ENCODE measurements around the gene SMAD6.

- TF ChIP-seq SP2 (IDR thresholded peaks at IDR 0.05; ENCODE audit: extremely low read depth, low read depth, low read length, poor library complexity, severe bottlenecking), result no peak
- no peak for TF ChIP-seq CCNT2 (IDR thresholded peaks at IDR 0.05; ENCODE audit: borderline replicate concordance, extremely low read depth, insufficient read length, low read depth, low read length)
- TF ChIP-seq FOXA1 (IDR thresholded peaks at IDR 0.05; ENCODE audit: borderline replicate concordance), result no peak
- TF ChIP-seq BACH1 (tag; IDR thresholded peaks at IDR 0.05), result no peak
- TF ChIP-seq ZBTB33 (CRISPR knock-in tag; IDR thresholded peaks at IDR 0.05), result no peak
Measured at GRCh38 chr15:66752078-66752477, 50.0 kb downstream of the SMAD6 start.

Data from K562 (cell line).